ENCODE results near the gene WIPF3. TPM values are rescaled to one million over a fixed set of nuclear protein-coding genes. Genes with fewer than 3 reads are reported as not detected.
A peak's percentile ranks its signal among the peaks of the same experiment; 100 is the strongest.

WIPF3 gene
- total RNA-seq, 6 experiments from 2014 or later, result 0.64 to 4.1 (median 0.93) TPM

DNA sequence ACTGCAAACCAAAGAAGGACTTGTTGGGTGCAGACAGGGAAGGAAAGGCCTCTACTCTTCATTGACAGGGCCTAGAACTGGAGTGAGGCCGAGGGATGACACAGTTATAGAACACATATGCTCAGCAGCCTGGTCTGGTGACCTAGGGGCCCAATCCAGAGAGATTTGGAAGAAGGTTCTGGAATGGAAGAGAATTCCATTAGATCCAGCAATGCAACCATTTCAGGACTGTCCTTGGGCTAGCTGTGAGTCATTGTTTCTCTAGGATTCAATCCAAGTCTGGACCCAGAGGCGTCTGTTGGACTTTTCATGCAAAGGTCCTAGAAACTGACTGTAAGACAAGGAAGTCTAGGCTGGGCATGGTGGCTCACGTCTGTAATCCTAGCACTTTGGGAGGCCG lies 59.2 kb downstream of the WIPF3 start:
- peak; percentile 44 to 95 (median 68) for ATAC-seq
- H3K4me1 ChIP-seq, result no peaks in the 10 kb centered on the region
- no peak overlapping the region for H3K27ac ChIP-seq
- no peak for DNase-seq
- no peaks in the 10 kb centered on the region for H3K27me3 ChIP-seq
- intact Hi-C loops (cut with DNase I), result no loop called here
- 70% methylated on average over 2 of the region's 4 CpGs for WGBS (ENCODE audit: insufficient coverage, low coverage, low lambda C conversion rate, missing lambda C conversion rate)
- TF ChIP-seq, protein P1, sequence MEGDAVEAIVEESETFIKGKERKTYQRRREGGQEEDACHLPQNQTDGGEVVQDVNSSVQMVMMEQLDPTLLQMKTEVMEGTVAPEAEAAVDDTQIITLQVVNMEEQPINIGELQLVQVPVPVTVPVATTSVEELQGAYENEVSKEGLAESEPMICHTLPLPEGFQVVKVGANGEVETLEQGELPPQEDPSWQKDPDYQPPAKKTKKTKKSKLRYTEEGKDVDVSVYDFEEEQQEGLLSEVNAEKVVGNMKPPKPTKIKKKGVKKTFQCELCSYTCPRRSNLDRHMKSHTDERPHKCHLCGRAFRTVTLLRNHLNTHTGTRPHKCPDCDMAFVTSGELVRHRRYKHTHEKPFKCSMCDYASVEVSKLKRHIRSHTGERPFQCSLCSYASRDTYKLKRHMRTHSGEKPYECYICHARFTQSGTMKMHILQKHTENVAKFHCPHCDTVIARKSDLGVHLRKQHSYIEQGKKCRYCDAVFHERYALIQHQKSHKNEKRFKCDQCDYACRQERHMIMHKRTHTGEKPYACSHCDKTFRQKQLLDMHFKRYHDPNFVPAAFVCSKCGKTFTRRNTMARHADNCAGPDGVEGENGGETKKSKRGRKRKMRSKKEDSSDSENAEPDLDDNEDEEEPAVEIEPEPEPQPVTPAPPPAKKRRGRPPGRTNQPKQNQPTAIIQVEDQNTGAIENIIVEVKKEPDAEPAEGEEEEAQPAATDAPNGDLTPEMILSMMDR (IDR thresholded peaks at IDR 0.05), result no peak
- TF ChIP-seq POLR2A (IDR thresholded peaks at IDR 0.05), result no peak
- H3K36me3 ChIP-seq, result no peaks in the 10 kb centered on the region
- no peak overlapping the region for H3K4me3 ChIP-seq
- no peaks in the 10 kb centered on the region for H3K9me3 ChIP-seq

DNA sequence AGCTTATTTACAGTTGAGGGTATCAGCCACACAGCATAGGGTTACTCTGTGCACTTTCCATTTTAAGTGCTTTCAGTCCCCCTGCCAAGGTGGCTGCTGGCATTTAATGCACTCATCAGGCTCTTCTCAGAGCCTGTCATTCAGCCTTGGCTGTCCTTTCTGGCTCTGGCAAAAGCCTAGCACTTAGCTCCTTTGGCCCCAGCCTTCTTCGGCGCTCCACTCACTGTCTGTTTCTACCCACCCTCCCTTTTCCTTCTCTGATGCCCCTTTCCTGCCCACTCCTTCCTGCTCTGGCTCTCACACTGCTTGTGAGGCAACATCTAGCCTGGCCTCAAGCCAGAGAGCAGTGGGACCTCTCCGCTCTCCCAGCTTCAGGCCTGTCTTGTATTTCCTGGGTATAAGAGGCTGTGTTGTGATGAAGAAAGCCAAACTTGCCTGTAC lies 60.2 kb downstream of the WIPF3 start:
- Histone ChIP-seq H3K9me3 (no peaks in the 10 kb centered on the region), H3K27ac (no peak overlapping the region), H3K36me3 (no peaks in the 10 kb centered on the region), H3K4me1 (no peaks in the 10 kb centered on the region), H3K27me3 (no peaks in the 10 kb centered on the region), H3K4me3 (no peak overlapping the region)
- intact Hi-C loops (cut with DNase I), result no loop called here
- WGBS (ENCODE audit: insufficient coverage, low coverage, low lambda C conversion rate, missing lambda C conversion rate), result 52% methylated on average over 3 of the region's 3 CpGs
- DNase-seq (peak in 1 of 3 donors; percentile 30), ATAC-seq (peak in 2 of 4 donors; percentile 32 to 39)
- no peak for TF ChIP-seq POLR2A (IDR thresholded peaks at IDR 0.05)
- TF ChIP-seq, protein P1 (IDR thresholded peaks at IDR 0.05), result no peak

DNA sequence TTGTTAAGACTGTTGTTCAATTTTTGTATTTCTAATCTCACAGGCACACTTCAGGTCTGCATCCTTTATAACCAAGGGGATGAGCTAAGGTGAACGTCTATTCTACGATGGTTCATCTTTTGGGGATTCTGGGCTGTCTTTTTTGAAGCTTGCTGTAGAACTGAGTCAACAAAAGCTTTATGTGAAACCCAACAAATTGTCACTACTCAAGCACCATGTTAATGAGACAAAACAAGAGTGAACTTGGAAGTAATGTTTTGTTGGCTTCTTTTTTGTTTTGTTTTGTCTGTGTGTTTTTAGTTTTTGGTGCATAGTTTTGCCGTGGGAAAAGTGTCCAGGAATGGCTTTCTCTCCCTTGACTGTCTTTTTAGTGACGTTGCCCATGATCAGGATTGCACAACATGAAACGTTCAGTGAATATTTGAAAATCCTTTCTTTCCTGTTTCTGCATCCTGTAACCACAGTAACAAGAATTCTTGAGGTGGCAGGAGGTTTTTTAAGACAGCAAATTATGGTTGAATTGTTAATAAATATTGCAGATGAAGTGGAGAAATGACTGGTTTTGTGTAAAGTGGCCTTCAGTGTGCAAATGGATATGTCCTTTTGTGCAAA lies 65.6 kb downstream of the WIPF3 start:
- 41% methylated on average over 5 of the region's 5 CpGs for WGBS (ENCODE audit: insufficient coverage, low coverage, low lambda C conversion rate, missing lambda C conversion rate)
- Histone ChIP-seq H3K4me3 (no peak overlapping the region), H3K36me3 (no peaks in the 10 kb centered on the region), H3K27me3 (no peaks in the 10 kb centered on the region), H3K9me3 (no peaks in the 10 kb centered on the region), H3K27ac (no peak overlapping the region), H3K4me1 (no peaks in the 10 kb centered on the region)
- intact Hi-C loops (cut with DNase I), result no loop called here
- TF ChIP-seq POLR2A (IDR thresholded peaks at IDR 0.05), result no peak
- TF ChIP-seq, protein P1 (IDR thresholded peaks at IDR 0.05), result no peak
- DNase-seq (no peak), ATAC-seq (no peak)

DNA sequence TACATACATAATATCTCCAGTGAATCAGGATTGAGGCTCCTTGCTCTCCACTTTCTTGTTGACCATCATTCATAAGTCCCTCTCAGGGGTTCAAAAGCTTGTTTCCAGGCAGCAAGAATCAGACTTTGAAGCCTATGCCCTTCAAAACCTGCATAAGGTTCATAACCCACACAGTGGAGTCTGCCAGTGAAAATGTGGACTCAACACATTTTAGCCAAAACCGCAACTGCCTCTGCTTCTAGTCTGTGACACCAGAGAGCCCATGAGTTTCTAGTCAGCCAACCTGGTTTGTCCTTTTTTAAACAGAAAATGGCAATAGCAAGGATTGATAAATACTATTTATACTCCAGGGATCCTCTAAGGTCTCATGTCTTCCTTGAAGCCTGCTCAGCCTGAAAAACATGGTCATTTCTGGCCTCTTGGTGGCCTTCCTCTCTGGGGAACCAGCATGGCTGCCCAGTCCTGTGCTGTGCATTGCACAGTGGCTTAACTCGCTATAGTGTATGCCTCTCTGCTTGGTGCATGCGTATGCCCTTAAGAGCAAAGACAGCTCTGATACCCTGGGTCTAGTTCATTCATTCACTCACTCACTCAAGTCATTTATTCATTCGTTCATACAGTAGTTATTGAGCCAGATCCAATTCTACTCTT lies 67.5 kb downstream of the WIPF3 start:
- Histone ChIP-seq H3K27ac (no peak overlapping the region), H3K27me3 (no peaks in the 10 kb centered on the region), H3K4me3 (no peak overlapping the region), H3K36me3 (no peaks in the 10 kb centered on the region), H3K4me1 (no peaks in the 10 kb centered on the region), H3K9me3 (no peaks in the 10 kb centered on the region)
- no peak for DNase-seq
- TF ChIP-seq POLR2A (IDR thresholded peaks at IDR 0.05), result no peak
- TF ChIP-seq, protein P1 (IDR thresholded peaks at IDR 0.05), result no peak
- intact Hi-C loops (cut with DNase I), result no loop called here
- WGBS (ENCODE audit: insufficient coverage, low coverage, low lambda C conversion rate, missing lambda C conversion rate), result 91% methylated on average over 4 of the region's 4 CpGs
- ATAC-seq, result no peak

Data from right lobe of liver (tissue), 6 donors.